ENCODE measurements around the gene TTC9C.
"Not testable (repeated sequence)": the region's sequence is repeated elsewhere in the genome, so short reads cannot be mapped to it uniquely, and the experiment has no call there.

The TTC9C gene

GRCh38 chr11:62709247-62710000, 18.9 kb upstream of the TTC9C start:
- peak; percentile 96 for DNase-seq (ENCODE audit: low read depth)

- DNase-seq (ENCODE audit: low read depth) = peak; percentile 31
Observed at GRCh38 chr11:62710001-62710345, 18.3 kb upstream of the TTC9C start.

- no peak for DNase-seq (ENCODE audit: low read depth)
Observed at GRCh38 chr11:62712276-62712812, 15.9 kb upstream of the TTC9C start.

- DNase-seq (ENCODE audit: low read depth) = no peak
Observed at GRCh38 chr11:62712861-62713260, 15.4 kb upstream of the TTC9C start.

- no peak for DNase-seq (ENCODE audit: low read depth)
Observed at GRCh38 chr11:62713343-62713742, 14.9 kb upstream of the TTC9C start.

- no peak for DNase-seq (ENCODE audit: low read depth)
Observed at GRCh38 chr11:62715150-62716130, 12.8 kb upstream of the TTC9C start.

GRCh38 chr11:62716206-62716605, 12.1 kb upstream of the TTC9C start:
- DNase-seq (ENCODE audit: low read depth) = no peak

- no peak for DNase-seq (ENCODE audit: low read depth)
Observed at GRCh38 chr11:62716816-62717215, 11.5 kb upstream of the TTC9C start.

GRCh38 chr11:62719302-62719978, 8.8 kb upstream of the TTC9C start:
- no peak for DNase-seq (ENCODE audit: low read depth)

- DNase-seq (ENCODE audit: low read depth) = peak; percentile 61
Observed at GRCh38 chr11:62721994-62722393, 6.3 kb upstream of the TTC9C start.

- no peak for DNase-seq (ENCODE audit: low read depth)
Observed at GRCh38 chr11:62724171-62724570, 4.1 kb upstream of the TTC9C start.

GRCh38 chr11:62725646-62726045, 2.6 kb upstream of the TTC9C start:
- no peak for DNase-seq (ENCODE audit: low read depth)

GRCh38 chr11:62726156-62726914, 2.0 kb upstream of the TTC9C start:
- DNase-seq (ENCODE audit: low read depth) = no peak

GRCh38 chr11:62726915-62727164, 1.4 kb upstream of the TTC9C start:
- no peak for DNase-seq (ENCODE audit: low read depth)

- DNase-seq (ENCODE audit: low read depth) = peak; percentile 98
Observed at GRCh38 chr11:62727165-62727871, 968 bp upstream of the TTC9C start, which contains the start of gene HNRNPUL2. Gene HNRNPUL2 (minus strand): TSS chr11:62727457. CDS start chr11:62727156, 301 bp downstream.

- DNase-seq (ENCODE audit: low read depth) = peak; percentile 98
Observed at GRCh38 chr11:62727872-62728170, 465 bp upstream of the TTC9C start.

- not testable (repeated sequence) for DNase-seq (ENCODE audit: low read depth)
Observed at GRCh38 chr11:62730076-62730475, 1.8 kb downstream of the TTC9C start.

GRCh38 chr11:62732830-62733229, 4.5 kb downstream of the TTC9C start:
- DNase-seq (ENCODE audit: low read depth) = peak; percentile 80

- DNase-seq (ENCODE audit: low read depth) = no peak
Observed at GRCh38 chr11:62737196-62737595, 8.9 kb downstream of the TTC9C start.

GRCh38 chr11:62747475-62748160, 19.3 kb downstream of the TTC9C start:
- no peak for DNase-seq (ENCODE audit: low read depth)

GRCh38 chr11:62749931-62750330, 21.6 kb downstream of the TTC9C start:
- DNase-seq (ENCODE audit: low read depth) = not testable (repeated sequence)

Data from amniotic epithelial cell (primary cell).